Activated CD8-positive, alpha-beta memory T cell treated with anti-CD3 and anti-CD28 coated beads, Interleukin-2, amount 50 U/mL, for 24 hours (primary cell): ENCODE results near the gene CARS2.
"Not testable (repeated sequence)": the region's sequence is repeated elsewhere in the genome, so short reads cannot be mapped to it uniquely, and the experiment has no call there.

Experiments
- DNase-seq: peaks from one replicate; pipeline ENCODE4 v3.0.0-alpha.2; 2020; ENCODE audit errors: extremely low read depth

The CARS2 gene

GRCh38 chr13:110705826-110706569 lies at the start of gene CARS2:
Gene CARS2, minus strand, starts transcription at chr13:110706116. Its CDS starts 23 bp downstream, at chr13:110706093.
- DNase-seq: peak; percentile 83

- DNase-seq: no peak
These were observed 42.4 kb upstream of the CARS2 start for GRCh38 chr13:110748271-110748670.

- no peak for DNase-seq
These were observed 40.5 kb upstream of the CARS2 start for GRCh38 chr13:110746438-110746837.

GRCh38 chr13:110743687-110744086 lies 37.8 kb upstream of the CARS2 start:
- no peak for DNase-seq

GRCh38 chr13:110737555-110737954 lies 31.6 kb upstream of the CARS2 start:
- DNase-seq: no peak

- no peak for DNase-seq
These were observed 28.6 kb upstream of the CARS2 start for GRCh38 chr13:110734561-110734960.

GRCh38 chr13:110731072-110731471 lies 25.2 kb upstream of the CARS2 start:
- no peak for DNase-seq

- DNase-seq: no peak
These were observed 20.8 kb upstream of the CARS2 start for GRCh38 chr13:110726726-110727125.

GRCh38 chr13:110726153-110726552 lies 20.2 kb upstream of the CARS2 start:
- not testable (repeated sequence) for DNase-seq

GRCh38 chr13:110723598-110723997 lies 17.7 kb upstream of the CARS2 start:
- DNase-seq: no peak

GRCh38 chr13:110722971-110723370 lies 17.1 kb upstream of the CARS2 start:
- DNase-seq: no peak

- no peak for DNase-seq
These were observed 13.3 kb upstream of the CARS2 start for GRCh38 chr13:110719036-110719710.

- no peak for DNase-seq
These were observed 10.3 kb upstream of the CARS2 start for GRCh38 chr13:110716247-110716515.

GRCh38 chr13:110715395-110716246 lies 9.7 kb upstream of the CARS2 start:
- peak; percentile 92 for DNase-seq

- no peak for DNase-seq
These were observed 9.0 kb upstream of the CARS2 start for GRCh38 chr13:110714797-110715394.

- no peak for DNase-seq
These were observed 8.3 kb upstream of the CARS2 start for GRCh38 chr13:110713981-110714796.

GRCh38 chr13:110713642-110713952 lies 7.7 kb upstream of the CARS2 start, which contains the start of gene ING1:
Gene ING1, plus strand, starts transcription at chr13:110713700. Its CDS starts 450 bp downstream, at chr13:110714150.
- DNase-seq: no peak

- DNase-seq: peak; percentile 98
These were observed 7.1 kb upstream of the CARS2 start for GRCh38 chr13:110712849-110713641.

GRCh38 chr13:110712081-110712848 lies 6.3 kb upstream of the CARS2 start:
- no peak for DNase-seq
